ENCODE results near the gene SEMA3F. TPM values are rescaled to one million over a fixed set of nuclear protein-coding genes. Genes with fewer than 3 reads are reported as not detected.

Gene SEMA3F
- total RNA-seq, 1 donor from 2014 or later, result 0.21 TPM

GRCh38 chr3:50124052-50124799, 30.9 kb upstream of the SEMA3F start:
- no peak overlapping the region for H3K27ac Mint-ChIP-seq
- intact Hi-C loops (cut with micrococcal nuclease), result no loop called here
- H3K27me3 Mint-ChIP-seq (ENCODE audit: insufficient read depth), result no peaks in the 10 kb centered on the region
- no peak overlapping the region for H3K4me3 Mint-ChIP-seq
- no peaks in the 10 kb centered on the region for H3K4me1 Mint-ChIP-seq (ENCODE audit: low read depth)
- H3K36me3 Mint-ChIP-seq (ENCODE audit: low read depth), result peaks cover 3% of the 10 kb centered on the region
- no peak for DNase-seq (ENCODE audit: low spot score)
- no peaks in the 10 kb centered on the region for H3K9me3 Mint-ChIP-seq

GRCh38 chr3:50124800-50125178, 30.3 kb upstream of the SEMA3F start:
- Mint-ChIP-seq H3K4me3 (no peak overlapping the region), H3K27me3 (ENCODE audit: insufficient read depth) (no peaks in the 10 kb centered on the region), H3K27ac (no peak overlapping the region), H3K4me1 (ENCODE audit: low read depth) (no peaks in the 10 kb centered on the region), H3K9me3 (no peaks in the 10 kb centered on the region), H3K36me3 (ENCODE audit: low read depth) (peaks cover 1% of the 10 kb centered on the region)
- intact Hi-C loops (cut with micrococcal nuclease), result no loop called here
- no peak for DNase-seq (ENCODE audit: low spot score)

- H3K4me1 Mint-ChIP-seq (ENCODE audit: low read depth), result no peaks in the 10 kb centered on the region
- H3K27me3 Mint-ChIP-seq (ENCODE audit: insufficient read depth), result no peaks in the 10 kb centered on the region
- H3K4me3 Mint-ChIP-seq, result no peak overlapping the region
- DNase-seq (ENCODE audit: low spot score), result no peak
- no peak overlapping the region for H3K27ac Mint-ChIP-seq
- no peaks in the 10 kb centered on the region for H3K9me3 Mint-ChIP-seq
- intact Hi-C loops (cut with micrococcal nuclease), result no loop called here
- H3K36me3 Mint-ChIP-seq (ENCODE audit: low read depth), result no peaks in the 10 kb centered on the region
These were observed 29.4 kb upstream of the SEMA3F start for GRCh38 chr3:50125541-50126286.

GRCh38 chr3:50126287-50127211, 28.6 kb upstream of the SEMA3F start:
- Mint-ChIP-seq H3K9me3 (no peaks in the 10 kb centered on the region), H3K4me1 (ENCODE audit: low read depth) (no peaks in the 10 kb centered on the region), H3K36me3 (ENCODE audit: low read depth) (no peaks in the 10 kb centered on the region), H3K27ac (no peak overlapping the region), H3K4me3 (no peak overlapping the region), H3K27me3 (ENCODE audit: insufficient read depth) (no peaks in the 10 kb centered on the region)
- DNase-seq (ENCODE audit: low spot score), result no peak
- intact Hi-C loops (cut with micrococcal nuclease), result no loop called here

GRCh38 chr3:50127251-50127691, 27.9 kb upstream of the SEMA3F start:
- intact Hi-C loops (cut with micrococcal nuclease), result no loop called here

GRCh38 chr3:50128001-50128400, 27.1 kb upstream of the SEMA3F start:
- Mint-ChIP-seq H3K4me1 (ENCODE audit: low read depth) (no peaks in the 10 kb centered on the region), H3K36me3 (ENCODE audit: low read depth) (no peaks in the 10 kb centered on the region), H3K27ac (no peak overlapping the region), H3K27me3 (ENCODE audit: insufficient read depth) (peaks cover 2% of the 10 kb centered on the region), H3K9me3 (no peaks in the 10 kb centered on the region), H3K4me3 (no peak overlapping the region)
- intact Hi-C loops (cut with micrococcal nuclease), result no loop called here
- no peak for DNase-seq (ENCODE audit: low spot score)

More at GRCh38 chr3:50127251-50127691, 27.9 kb upstream of the SEMA3F start:
- no peak overlapping the region for H3K4me3 Mint-ChIP-seq
- no peaks in the 10 kb centered on the region for H3K4me1 Mint-ChIP-seq (ENCODE audit: low read depth)
- DNase-seq (ENCODE audit: low spot score), result no peak
- H3K27me3 Mint-ChIP-seq (ENCODE audit: insufficient read depth), result no peaks in the 10 kb centered on the region
- no peak overlapping the region for H3K27ac Mint-ChIP-seq
- no peaks in the 10 kb centered on the region for H3K36me3 Mint-ChIP-seq (ENCODE audit: low read depth)
- no peaks in the 10 kb centered on the region for H3K9me3 Mint-ChIP-seq

- no peaks in the 10 kb centered on the region for H3K36me3 Mint-ChIP-seq (ENCODE audit: low read depth)
- H3K4me3 Mint-ChIP-seq, result no peak overlapping the region
- H3K27ac Mint-ChIP-seq, result no peak overlapping the region
- peaks cover 3% of the 10 kb centered on the region for H3K27me3 Mint-ChIP-seq (ENCODE audit: insufficient read depth)
- no peaks in the 10 kb centered on the region for H3K9me3 Mint-ChIP-seq
- intact Hi-C loops (cut with micrococcal nuclease), result no loop called here
- DNase-seq (ENCODE audit: low spot score), result no peak
- no peaks in the 10 kb centered on the region for H3K4me1 Mint-ChIP-seq (ENCODE audit: low read depth)
These were observed 24.7 kb upstream of the SEMA3F start for GRCh38 chr3:50130436-50130835.

GRCh38 chr3:50132421-50133282, 22.5 kb upstream of the SEMA3F start:
- no peak overlapping the region for H3K27ac Mint-ChIP-seq
- intact Hi-C loops (cut with micrococcal nuclease), result no loop called here
- no peaks in the 10 kb centered on the region for H3K9me3 Mint-ChIP-seq

GRCh38 chr3:50133283-50133615, 21.9 kb upstream of the SEMA3F start:
- H3K36me3 Mint-ChIP-seq (ENCODE audit: low read depth), result no peaks in the 10 kb centered on the region
- no peak for DNase-seq (ENCODE audit: low spot score)
- intact Hi-C loops (cut with micrococcal nuclease), result no loop called here
- H3K27ac Mint-ChIP-seq, result no peak overlapping the region
- no peaks in the 10 kb centered on the region for H3K9me3 Mint-ChIP-seq
- H3K27me3 Mint-ChIP-seq (ENCODE audit: insufficient read depth), result peaks cover 3% of the 10 kb centered on the region
- H3K4me1 Mint-ChIP-seq (ENCODE audit: low read depth), result peaks cover 2% of the 10 kb centered on the region
- no peak overlapping the region for H3K4me3 Mint-ChIP-seq

More at GRCh38 chr3:50132421-50133282, 22.5 kb upstream of the SEMA3F start:
- Mint-ChIP-seq H3K36me3 (ENCODE audit: low read depth) (no peaks in the 10 kb centered on the region), H3K27me3 (ENCODE audit: insufficient read depth) (peaks cover 3% of the 10 kb centered on the region), H3K4me1 (ENCODE audit: low read depth) (no peaks in the 10 kb centered on the region), H3K4me3 (no peak overlapping the region)
- no peak for DNase-seq (ENCODE audit: low spot score)

- Mint-ChIP-seq H3K4me3 (no peak overlapping the region), H3K27ac (no peak overlapping the region), H3K27me3 (ENCODE audit: insufficient read depth) (peaks cover 3% of the 10 kb centered on the region), H3K4me1 (ENCODE audit: low read depth) (peaks cover 7% of the 10 kb centered on the region), H3K9me3 (no peaks in the 10 kb centered on the region), H3K36me3 (ENCODE audit: low read depth) (no peaks in the 10 kb centered on the region)
- no peak for DNase-seq (ENCODE audit: low spot score)
- intact Hi-C loops (cut with micrococcal nuclease), result no loop called here
These were observed 20.8 kb upstream of the SEMA3F start for GRCh38 chr3:50134367-50134766.

GRCh38 chr3:50135964-50136363, 19.2 kb upstream of the SEMA3F start:
- Mint-ChIP-seq H3K4me1 (ENCODE audit: low read depth) (peaks cover 7% of the 10 kb centered on the region), H3K4me3 (no peak overlapping the region), H3K36me3 (ENCODE audit: low read depth) (no peaks in the 10 kb centered on the region), H3K9me3 (no peaks in the 10 kb centered on the region), H3K27me3 (ENCODE audit: insufficient read depth) (peaks cover 3% of the 10 kb centered on the region), H3K27ac (no peak overlapping the region)
- intact Hi-C loops (cut with micrococcal nuclease), result no loop called here
- DNase-seq (ENCODE audit: low spot score), result no peak

- peaks cover 3% of the 10 kb centered on the region for H3K27me3 Mint-ChIP-seq (ENCODE audit: insufficient read depth)
- no peak overlapping the region for H3K27ac Mint-ChIP-seq
- no peak for DNase-seq (ENCODE audit: low spot score)
- H3K9me3 Mint-ChIP-seq, result no peaks in the 10 kb centered on the region
- no peak overlapping the region for H3K4me3 Mint-ChIP-seq
- H3K36me3 Mint-ChIP-seq (ENCODE audit: low read depth), result no peaks in the 10 kb centered on the region
- intact Hi-C loops (cut with micrococcal nuclease), result no loop called here
- peaks cover 7% of the 10 kb centered on the region for H3K4me1 Mint-ChIP-seq (ENCODE audit: low read depth)
These were observed 18.3 kb upstream of the SEMA3F start for GRCh38 chr3:50136714-50137405.

All from activated T-helper 1 cell treated with anti-CD3 and anti-CD28 coated beads, Interleukin-12 subunit alpha, Interleukin-12 subunit beta, Interleukin-2, Interleukin-4 antibody, amounts not matched to agents 30 ng/mL and 10 ng/mL and 1 ng/mL, durations not matched to agents 14 hours and 24 hours and 36 hours (primary cell).